OCI-LY1 (cell line): ENCODE measurements around the gene ZIC4.
A peak's percentile ranks its signal among the peaks of the same experiment; 100 is the strongest.

Experiments used
- H2AFZ ChIP-seq: fragments of 200-600 bp; sonication (generic), shearing (Covaris generic); 2 replicates; pipeline ENCODE4 v1.6.0; 2014; ENCODE audit warnings: antibody characterized with exemption, mild to moderate bottlenecking, low read length
- H3F3A ChIP-seq: fragments of 200-600 bp; sonication (generic), shearing (Covaris generic); 2 replicates; pipeline ENCODE4 v1.6.0; 2014; ENCODE audit warnings: mild to moderate bottlenecking, antibody characterized with exemption, low read length, moderate library complexity; ENCODE audit not compliant: insufficient read depth
- H3K27ac ChIP-seq: fragments of 200-600 bp; sonication (generic); 2 replicates; pipeline ENCODE4 v1.5.1; 2014; ENCODE audit warnings: low read length, mixed run types, mild to moderate bottlenecking, low read depth; ENCODE audit not compliant: poor library complexity, severe bottlenecking
- H3K27me3 ChIP-seq: fragments of 200-600 bp; sonication (generic); 2 replicates; pipeline ENCODE4 v1.6.0; 2014; ENCODE audit warnings: antibody characterized with exemption, mild to moderate bottlenecking, low read length, moderate library complexity; ENCODE audit not compliant: insufficient read depth
- H3K36me3 ChIP-seq: fragments of 200-600 bp; sonication (generic); 2 replicates; pipeline ENCODE4 v1.6.1; 2014; ENCODE audit warnings: mild to moderate bottlenecking, antibody characterized with exemption, low read length, moderate library complexity, mixed read lengths; ENCODE audit not compliant: insufficient read depth
- H3K4me1 ChIP-seq: fragments of 200-600 bp; sonication (generic); 2 replicates; pipeline ENCODE4 v1.5.1; 2014; ENCODE audit warnings: mild to moderate bottlenecking, low read length, moderate library complexity; ENCODE audit not compliant: insufficient read depth, severe bottlenecking
- H3K4me2 ChIP-seq: fragments of 200-600 bp; sonication (generic), shearing (Covaris generic); 2 replicates; pipeline ENCODE4 v1.6.1; 2014; ENCODE audit warnings: low read length
- H3K4me3 ChIP-seq: fragments of 200-600 bp; sonication (generic); 2 replicates; pipeline ENCODE4 v1.5.1; 2014; ENCODE audit warnings: low read length, low read depth, mild to moderate bottlenecking, mixed read lengths; ENCODE audit not compliant: poor library complexity, severe bottlenecking
- H3K79me2 ChIP-seq: fragments of 200-600 bp; shearing (Covaris generic); 2 replicates; pipeline ENCODE4 v1.6.1; 2016; ENCODE audit warnings: mixed run types, low read length, mixed read lengths; ENCODE audit not compliant: insufficient read depth
- H3K9ac ChIP-seq: fragments of 200-600 bp; sonication (generic), shearing (Covaris generic); 2 replicates; pipeline ENCODE4 v1.6.1; 2014; ENCODE audit warnings: mild to moderate bottlenecking, low read length, mixed read lengths
- H3K9me2 ChIP-seq: fragments of 200-600 bp; sonication (generic), shearing (Covaris generic); 2 replicates; pipeline ENCODE4 v1.6.1; 2014; ENCODE audit warnings: low read depth, mild to moderate bottlenecking, low read length, mixed read lengths
- H3K9me3 ChIP-seq: fragments of 200-600 bp; shearing (Covaris generic); 2 replicates; pipeline ENCODE4 v1.6.1; 2014; ENCODE audit warnings: low read length, mixed read lengths
- H4K20me1 ChIP-seq: fragments of 200-600 bp; sonication (generic), shearing (Covaris generic); 2 replicates; pipeline ENCODE4 v1.6.0; 2016; ENCODE audit warnings: mild to moderate bottlenecking, low read length; ENCODE audit not compliant: insufficient read depth
- EZH2 ChIP-seq: fragments of 200-600 bp; sonication (generic), shearing (Covaris generic); IDR thresholded peaks from 2 replicates; pipeline ENCODE4 v1.8.0; 2017; ENCODE audit warnings: borderline replicate concordance, mixed run types, mild to moderate bottlenecking, antibody characterized with exemption, low read length, moderate library complexity, mixed read lengths
- TF ChIP-seq, protein P1 (sequence below): fragments of 200-600 bp; sonication (generic), shearing (Covaris generic); IDR thresholded peaks from 2 replicates; pipeline ENCODE4 v1.5.1; 2017; ENCODE audit warnings: mild to moderate bottlenecking, antibody characterized with exemption, low read length, moderate library complexity, mixed read lengths

ZIC4 gene

DNA sequence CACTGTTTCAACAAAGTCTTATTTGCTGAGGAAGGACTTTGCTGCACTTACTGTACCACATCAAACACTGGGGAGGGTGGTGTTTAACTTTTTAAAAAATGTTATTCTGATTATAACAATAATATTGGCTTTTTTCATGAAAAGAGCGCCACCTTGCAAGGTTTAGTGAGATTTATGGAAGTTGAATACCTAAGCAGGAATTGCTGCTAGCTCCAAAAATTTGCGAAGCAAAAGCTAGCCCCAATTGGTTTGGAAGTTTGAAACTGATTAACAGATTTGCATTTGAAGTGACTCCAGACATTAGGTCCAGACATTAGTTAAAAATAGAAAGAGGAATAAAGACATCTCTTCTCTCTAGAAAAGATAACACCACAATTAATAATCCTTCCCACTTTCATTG, 9.5 kb upstream of the ZIC4 start:
- Histone ChIP-seq H3K9me2 (no peaks in the 10 kb centered on the region), H3K27me3 (no peaks in the 10 kb centered on the region), H3K36me3 (no peaks in the 10 kb centered on the region), H3K9me3 (no peaks in the 10 kb centered on the region), H4K20me1 (no peaks in the 10 kb centered on the region), H3K27ac (no peak overlapping the region), H3F3A (no peaks in the 10 kb centered on the region), H2AFZ (no peak overlapping the region), H3K4me2 (no peak overlapping the region), H3K79me2 (no peaks in the 10 kb centered on the region), H3K4me1 (no peaks in the 10 kb centered on the region), H3K4me3 (no peak overlapping the region), H3K9ac (no peak overlapping the region)
- no peak for TF ChIP-seq EZH2
- TF ChIP-seq, protein P1, sequence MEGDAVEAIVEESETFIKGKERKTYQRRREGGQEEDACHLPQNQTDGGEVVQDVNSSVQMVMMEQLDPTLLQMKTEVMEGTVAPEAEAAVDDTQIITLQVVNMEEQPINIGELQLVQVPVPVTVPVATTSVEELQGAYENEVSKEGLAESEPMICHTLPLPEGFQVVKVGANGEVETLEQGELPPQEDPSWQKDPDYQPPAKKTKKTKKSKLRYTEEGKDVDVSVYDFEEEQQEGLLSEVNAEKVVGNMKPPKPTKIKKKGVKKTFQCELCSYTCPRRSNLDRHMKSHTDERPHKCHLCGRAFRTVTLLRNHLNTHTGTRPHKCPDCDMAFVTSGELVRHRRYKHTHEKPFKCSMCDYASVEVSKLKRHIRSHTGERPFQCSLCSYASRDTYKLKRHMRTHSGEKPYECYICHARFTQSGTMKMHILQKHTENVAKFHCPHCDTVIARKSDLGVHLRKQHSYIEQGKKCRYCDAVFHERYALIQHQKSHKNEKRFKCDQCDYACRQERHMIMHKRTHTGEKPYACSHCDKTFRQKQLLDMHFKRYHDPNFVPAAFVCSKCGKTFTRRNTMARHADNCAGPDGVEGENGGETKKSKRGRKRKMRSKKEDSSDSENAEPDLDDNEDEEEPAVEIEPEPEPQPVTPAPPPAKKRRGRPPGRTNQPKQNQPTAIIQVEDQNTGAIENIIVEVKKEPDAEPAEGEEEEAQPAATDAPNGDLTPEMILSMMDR, result peak; percentile 19; the same call in 1 of the 2 replicates

- Histone ChIP-seq H3K4me2 (no peak overlapping the region), H3K9ac (no peak overlapping the region), H3K27ac (no peak overlapping the region), H4K20me1 (no peaks in the 10 kb centered on the region), H3K9me3 (no peaks in the 10 kb centered on the region), H3K79me2 (no peaks in the 10 kb centered on the region), H3F3A (no peaks in the 10 kb centered on the region), H3K4me1 (no peaks in the 10 kb centered on the region), H3K27me3 (no peaks in the 10 kb centered on the region), H3K9me2 (no peaks in the 10 kb centered on the region), H3K36me3 (no peaks in the 10 kb centered on the region), H3K4me3 (no peak overlapping the region), H2AFZ (no peak overlapping the region)
- no peak for TF ChIP-seq EZH2
- TF ChIP-seq, protein P1, result no peak
These were observed 8.9 kb upstream of the ZIC4 start for GRCh38 chr3:147415286-147415685.

GRCh38 chr3:147414390-147415138, 8.2 kb upstream of the ZIC4 start:
- Histone ChIP-seq H3K79me2 (no peaks in the 10 kb centered on the region), H3K4me3 (no peak overlapping the region), H3K9me2 (no peaks in the 10 kb centered on the region), H3K27me3 (no peaks in the 10 kb centered on the region), H3K27ac (no peak overlapping the region), H3K9me3 (no peaks in the 10 kb centered on the region), H4K20me1 (no peaks in the 10 kb centered on the region), H2AFZ (no peak overlapping the region), H3K9ac (no peak overlapping the region), H3K4me1 (no peaks in the 10 kb centered on the region), H3K4me2 (no peak overlapping the region), H3F3A (no peaks in the 10 kb centered on the region), H3K36me3 (no peaks in the 10 kb centered on the region)
- TF ChIP-seq, protein P1, result no peak
- no peak for TF ChIP-seq EZH2
